SK-N-SH (cell line): ENCODE results near the gene HTT.

Source experiments
- CTCF ChIP-seq: fragments of 200-600 bp; sonication (generic); IDR thresholded peaks from 2 replicates; pipeline ENCODE4 v1.6.1; 2017; ENCODE audit warnings: antibody characterized with exemption, mild to moderate bottlenecking, moderate library complexity
- EZH2phosphoT487 ChIP-seq: fragments of 200-600 bp; sonication (generic); IDR thresholded peaks from 2 replicates; pipeline ENCODE4 v1.6.1; 2017; ENCODE audit warnings: low read depth, mixed run types, mild to moderate bottlenecking, antibody characterized with exemption, moderate library complexity, borderline replicate concordance
- RFX5 ChIP-seq: IDR thresholded peaks from 2 replicates; pipeline ENCODE4 v1.6.1; 2012; ENCODE audit warnings: mild to moderate bottlenecking, improper control_type of control experiment, low read length

- no peak for TF ChIP-seq EZH2phosphoT487
- TF ChIP-seq CTCF = no peak
- no peak for TF ChIP-seq RFX5
Observed at GRCh38 chr4:3250956-3251690, 176.6 kb downstream of the HTT start.
